Mesenchymal stem cell (in vitro differentiated cells and primary cell): ENCODE measurements around the gene LYPD6B.

Source experiments
- DNase-seq: peaks from one replicate; pipeline ENCODE4 v3.0.0-alpha.2; 2013
- H2AFZ ChIP-seq: one replicate; pipeline ENCODE4 v1.6.1; 2013; ENCODE audit warnings: low read depth, mild to moderate bottlenecking, control low read depth, inconsistent platforms, low read length, moderate library complexity
- H2AK5ac ChIP-seq: 2 replicates; pipeline ENCODE4 v1.6.1; 2013; ENCODE audit warnings: low read length, moderate library complexity, mild to moderate bottlenecking, inconsistent platforms; ENCODE audit not compliant: severe bottlenecking
- H2BK120ac ChIP-seq: one replicate; pipeline ENCODE4 v1.6.1; 2013; ENCODE audit warnings: low read depth, mild to moderate bottlenecking, inconsistent platforms, low read length, moderate library complexity
- H2BK12ac ChIP-seq, 2 experiments: one replicate each; pipeline ENCODE4 v1.6.1; 2013; ENCODE audit warnings: inconsistent platforms in 2 of 2, low read length in 2 of 2, mild to moderate bottlenecking in 2 of 2, moderate library complexity in 2 of 2, control low read depth in 1 of 2
- H2BK15ac ChIP-seq: one replicate; pipeline ENCODE4 v1.6.1; 2013; ENCODE audit warnings: mild to moderate bottlenecking, low read depth, inconsistent platforms; ENCODE audit not compliant: poor library complexity, severe bottlenecking
- H2BK5ac ChIP-seq: 2 replicates; pipeline ENCODE4 v1.6.1; 2013; ENCODE audit warnings: low read depth, mild to moderate bottlenecking, low read length, control low read depth, inconsistent platforms; ENCODE audit not compliant: poor library complexity, severe bottlenecking
- H3K14ac ChIP-seq, 2 experiments: one replicate each; pipeline ENCODE4 v1.6.1; 2013; ENCODE audit warnings: inconsistent platforms in 2 of 2, low read length in 2 of 2, control low read depth in 1 of 2, mild to moderate bottlenecking in 1 of 2, moderate library complexity in 1 of 2
- H3K18ac ChIP-seq, 2 experiments: one replicate each; pipeline ENCODE4 v1.6.1; 2013; ENCODE audit warnings: inconsistent platforms in 2 of 2, low read length in 2 of 2, control low read depth in 1 of 2, low read depth in 1 of 2, mild to moderate bottlenecking in 1 of 2
- H3K23ac ChIP-seq, 2 experiments: one replicate each; pipeline ENCODE4 v1.6.1; 2013; ENCODE audit warnings: inconsistent platforms in 2 of 2, low read length in 2 of 2, mild to moderate bottlenecking in 2 of 2, moderate library complexity in 2 of 2, control low read depth in 1 of 2
- H3K27ac ChIP-seq: 2 replicates; pipeline ENCODE4 v1.5.1; 2013; ENCODE audit warnings: mild to moderate bottlenecking, moderate library complexity, low read length, control low read depth, inconsistent platforms; ENCODE audit not compliant: poor library complexity, severe bottlenecking
- H3K27me3 ChIP-seq, 2 experiments: 2 replicates each; pipeline versions ENCODE4 v1.6.1 to v1.7.0; 2013; ENCODE audit warnings: low read length in 2 of 2, mild to moderate bottlenecking in 2 of 2, moderate library complexity in 2 of 2, control low read depth in 1 of 2, inconsistent platforms in 1 of 2; ENCODE audit not compliant: control insufficient read depth in 1 of 2, insufficient read depth in 1 of 2
- H3K36me3 ChIP-seq, 2 experiments: 2 replicates each; pipeline versions ENCODE4 v1.6.1 to v1.7.0; 2013; ENCODE audit warnings: low read length in 2 of 2, control low read depth in 1 of 2, inconsistent platforms in 1 of 2, low read depth in 1 of 2, mild to moderate bottlenecking in 1 of 2; ENCODE audit not compliant: insufficient read depth in 2 of 2, control insufficient read depth in 1 of 2
- H3K4ac ChIP-seq, 2 experiments: one replicate each; pipeline ENCODE4 v1.6.1; 2013; ENCODE audit warnings: inconsistent platforms in 2 of 2, low read length in 2 of 2, mild to moderate bottlenecking in 2 of 2, moderate library complexity in 2 of 2, control low read depth in 1 of 2, low read depth in 1 of 2
- H3K4me1 ChIP-seq: 2 replicates; pipeline ENCODE4 v1.6.1; 2013; ENCODE audit warnings: low read depth, low read length, control low read depth; ENCODE audit not compliant: control insufficient read depth, insufficient read depth
- H3K4me2 ChIP-seq: 2 replicates; pipeline ENCODE4 v1.6.1; 2013; ENCODE audit warnings: low read length, mild to moderate bottlenecking, inconsistent platforms; ENCODE audit not compliant: poor library complexity, severe bottlenecking
- H3K4me3 ChIP-seq, 2 experiments: 2 replicates each; pipeline versions ENCODE4 v1.5.1 to v1.7.0; 2013; ENCODE audit warnings: low read length in 2 of 2, mild to moderate bottlenecking in 2 of 2, control low read depth in 1 of 2, low read depth in 1 of 2; ENCODE audit not compliant: insufficient read depth in 1 of 2
- H3K79me1 ChIP-seq: replicated peaks from 2 replicates; pipeline ENCODE4 v1.6.1; 2013; ENCODE audit warnings: mild to moderate bottlenecking, control low read depth, low read length, inconsistent platforms; ENCODE audit not compliant: poor library complexity, severe bottlenecking
- H3K9ac ChIP-seq: 2 replicates; pipeline ENCODE4 v1.7.0; 2013; ENCODE audit warnings: mild to moderate bottlenecking, low read length, moderate library complexity
- H3K9me3 ChIP-seq: 2 replicates; pipeline ENCODE4 v1.7.0; 2013; ENCODE audit warnings: mild to moderate bottlenecking, low read length; ENCODE audit not compliant: control insufficient read depth
- H4K8ac ChIP-seq: one replicate; pipeline ENCODE4 v1.6.1; 2013; ENCODE audit warnings: inconsistent platforms, mild to moderate bottlenecking, low read length, moderate library complexity
- H4K91ac ChIP-seq: one replicate; pipeline ENCODE4 v1.6.1; 2013; ENCODE audit warnings: mild to moderate bottlenecking, low read length, inconsistent platforms
- WGBS: methylation state at CpG from one replicate; pipeline ENCODE4 v1.1.7; 2013; ENCODE audit warnings: mixed read lengths; 5-methylcytosine and 5-hydroxymethylcytosine counted together

The LYPD6B gene

DNA sequence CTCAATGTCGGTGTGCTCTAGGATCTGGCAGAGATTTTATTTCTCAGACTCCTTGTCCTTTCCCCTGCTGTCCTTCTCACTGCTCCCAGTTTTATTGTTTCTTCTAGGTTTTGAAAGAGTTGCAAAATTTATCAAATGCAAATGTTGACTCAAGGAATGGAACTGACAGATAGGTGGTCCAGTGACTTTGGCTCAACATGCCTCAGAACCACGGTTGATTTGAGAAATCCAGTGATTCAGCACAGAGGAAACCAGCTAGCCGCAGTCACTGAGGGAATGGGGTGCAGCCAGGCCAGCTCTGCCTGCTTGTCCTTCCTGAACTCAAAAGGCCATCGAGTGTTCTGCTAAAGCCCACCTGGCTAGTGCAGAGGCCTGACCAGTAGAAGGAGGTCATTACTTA lies 166.2 kb downstream of the LYPD6B start:
- Histone ChIP-seq H3K4me2 (no peak overlapping the region), H4K91ac (no peak overlapping the region), H3K18ac (no peak overlapping the region), H4K8ac (no peak overlapping the region), H3K4me3 (no peak overlapping the region), H3K4me1 (no peaks in the 10 kb centered on the region), H2AK5ac (no peak overlapping the region), H3K4ac (no peak overlapping the region), H3K14ac (no peak overlapping the region), H2BK5ac (no peak overlapping the region), H3K9ac (no peak overlapping the region), H2BK12ac (no peak overlapping the region), H2BK120ac (no peak overlapping the region), H3K27ac (no peak overlapping the region), H3K27me3 (no peaks in the 10 kb centered on the region), H3K9me3 (no peaks in the 10 kb centered on the region), H3K23ac (no peak overlapping the region), H2AFZ (no peak overlapping the region), H3K36me3 (no peaks in the 10 kb centered on the region), H2BK15ac (no peak overlapping the region), H3K79me1 (no peaks in the 10 kb centered on the region)
- WGBS = 84% methylated on average over 4 of the region's 4 CpGs
- DNase-seq = no peak

DNA sequence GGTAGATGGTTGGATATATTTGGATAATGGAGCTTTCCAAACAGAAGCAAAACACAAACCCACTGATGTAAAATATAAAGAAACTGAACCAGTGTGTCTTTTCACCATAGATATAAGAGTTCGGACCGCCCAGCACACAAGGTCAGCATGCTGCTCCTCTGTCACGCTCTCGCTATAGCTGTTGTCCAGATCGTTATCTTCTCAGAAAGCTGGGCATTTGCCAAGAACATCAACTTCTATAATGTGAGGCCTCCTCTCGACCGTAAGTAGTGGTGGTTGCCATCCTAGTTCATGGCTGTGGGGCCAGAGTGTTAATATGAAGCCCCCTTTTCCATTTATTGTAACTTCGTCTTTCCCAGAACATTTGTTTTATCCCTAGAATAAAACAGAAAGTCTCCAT lies 166.6 kb downstream of the LYPD6B start:
- DNase-seq = no peak
- H2AFZ ChIP-seq = no peak overlapping the region
- no peak overlapping the region for H3K14ac ChIP-seq
- no peaks in the 10 kb centered on the region for H3K9me3 ChIP-seq
- H3K23ac ChIP-seq = no peak overlapping the region
- no peak overlapping the region for H4K8ac ChIP-seq
- no peak overlapping the region for H2BK15ac ChIP-seq
- no peak overlapping the region for H3K9ac ChIP-seq
- no peak overlapping the region for H3K4me3 ChIP-seq
- no peak overlapping the region for H2BK12ac ChIP-seq
- H2BK5ac ChIP-seq = no peak overlapping the region
- no peak overlapping the region for H2BK120ac ChIP-seq
- H3K36me3 ChIP-seq = no peaks in the 10 kb centered on the region
- no peak overlapping the region for H3K4me2 ChIP-seq
- WGBS = 92% methylated on average over 7 of the region's 8 CpGs
- no peaks in the 10 kb centered on the region for H3K27me3 ChIP-seq
- no peak overlapping the region for H4K91ac ChIP-seq
- no peak overlapping the region for H3K27ac ChIP-seq
- no peaks in the 10 kb centered on the region for H3K79me1 ChIP-seq
- H3K4me1 ChIP-seq = no peaks in the 10 kb centered on the region
- H2AK5ac ChIP-seq = no peak overlapping the region
- no peak overlapping the region for H3K18ac ChIP-seq
- no peak overlapping the region for H3K4ac ChIP-seq

DNA sequence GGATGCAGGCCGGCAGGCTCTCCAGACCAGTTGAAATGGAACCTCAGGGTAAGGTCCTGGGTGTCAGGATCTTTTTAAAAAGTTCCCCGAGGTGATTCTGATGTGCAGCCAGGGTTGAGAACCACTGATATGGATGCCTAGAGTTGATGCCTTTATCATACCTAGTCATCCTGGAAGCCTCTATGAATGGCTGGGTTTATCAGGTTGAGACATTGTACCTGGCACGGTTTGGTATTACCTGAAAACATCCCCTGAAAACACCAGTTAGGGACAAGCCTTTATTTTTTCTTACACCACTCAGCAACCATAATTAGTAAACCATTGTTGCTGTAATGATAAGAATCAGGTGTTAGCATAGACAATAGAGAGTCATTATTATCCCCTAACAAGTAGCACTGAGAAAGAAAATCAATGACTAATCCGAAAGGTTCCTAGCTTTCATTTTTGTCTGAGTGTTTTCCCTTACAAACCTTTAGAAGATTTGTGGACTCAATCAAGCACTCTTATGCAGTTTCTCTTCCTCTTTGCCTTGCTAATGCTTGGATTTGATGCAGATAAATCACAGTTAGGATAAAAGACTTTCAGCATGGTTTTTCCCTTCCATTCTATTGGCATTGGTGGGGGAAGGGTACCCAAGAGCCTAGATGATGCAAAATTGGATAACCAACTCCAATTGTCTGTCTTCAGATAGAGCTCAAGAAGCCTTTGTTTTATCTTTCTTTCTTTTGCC lies 175.4 kb downstream of the LYPD6B start:
- no peak overlapping the region for H3K4me2 ChIP-seq
- no peak overlapping the region for H3K9ac ChIP-seq
- no peaks in the 10 kb centered on the region for H3K27me3 ChIP-seq
- no peaks in the 10 kb centered on the region for H3K9me3 ChIP-seq
- H2AK5ac ChIP-seq = no peak overlapping the region
- no peak overlapping the region for H2BK15ac ChIP-seq
- H3K27ac ChIP-seq = no peak overlapping the region
- WGBS = 93% methylated on average over 4 of the region's 4 CpGs
- no peak overlapping the region for H3K23ac ChIP-seq
- no peak for DNase-seq
- H3K4ac ChIP-seq = no peak overlapping the region
- H4K8ac ChIP-seq = no peak overlapping the region
- H3K18ac ChIP-seq = no peak overlapping the region
- no peak overlapping the region for H2BK120ac ChIP-seq
- H3K14ac ChIP-seq = no peak overlapping the region
- H2AFZ ChIP-seq = no peak overlapping the region
- H2BK12ac ChIP-seq = no peak overlapping the region
- H3K4me1 ChIP-seq = no peaks in the 10 kb centered on the region
- H3K79me1 ChIP-seq = no peaks in the 10 kb centered on the region
- no peak overlapping the region for H4K91ac ChIP-seq
- no peaks in the 10 kb centered on the region for H3K36me3 ChIP-seq
- H3K4me3 ChIP-seq = no peak overlapping the region
- no peak overlapping the region for H2BK5ac ChIP-seq

DNA sequence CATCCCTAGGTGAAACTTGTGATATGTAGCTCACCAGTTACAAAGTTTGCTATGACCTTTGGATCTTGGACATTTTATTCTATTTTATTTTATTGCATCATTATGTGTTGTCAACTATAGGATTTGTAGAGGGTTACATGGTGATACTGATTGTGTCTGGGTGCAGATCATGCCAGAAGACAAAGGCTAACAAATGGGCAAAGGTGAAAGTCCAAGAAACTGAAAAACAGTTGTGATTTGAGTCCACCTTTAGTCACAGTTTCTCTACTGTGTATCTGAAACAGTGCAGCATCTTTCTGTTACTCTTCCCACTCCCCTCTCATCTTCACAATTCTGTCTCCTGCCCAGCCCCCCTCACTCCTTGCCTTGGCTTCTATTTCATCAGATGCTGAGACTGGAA lies 180.0 kb downstream of the LYPD6B start:
- no peak for DNase-seq

More for the DNA sequence above, 180.0 kb downstream of the LYPD6B start:
- Histone ChIP-seq H2BK12ac (no peak overlapping the region), H4K91ac (no peak overlapping the region), H3K23ac (no peak overlapping the region), H3K14ac (no peak overlapping the region), H2BK120ac (no peak overlapping the region), H3K4me3 (no peak overlapping the region), H3K27ac (no peak overlapping the region), H3K9ac (no peak overlapping the region), H3K36me3 (no peaks in the 10 kb centered on the region), H3K4me2 (no peak overlapping the region), H3K18ac (no peak overlapping the region), H2AFZ (no peak overlapping the region), H3K9me3 (no peaks in the 10 kb centered on the region), H3K4ac (no peak overlapping the region), H2BK15ac (no peak overlapping the region), H2BK5ac (no peak overlapping the region), H3K27me3 (peaks cover 0 to 5% of the 10 kb centered on the region in 2 experiments), H3K79me1 (no peaks in the 10 kb centered on the region), H4K8ac (no peak overlapping the region), H3K4me1 (no peaks in the 10 kb centered on the region), H2AK5ac (no peak overlapping the region)
